Upper lobe of left lung (tissue), 6 donors: Measurements from ENCODE around the gene JPT1. TPM values are rescaled to one million over a fixed set of nuclear protein-coding genes. Genes with fewer than 3 reads are reported as not detected.

Experiments
- ATAC-seq, 2 donors: fragments of 200-7000 bp; cut with Tn5 transposase; one replicate each; pipeline ENCODE4 v1.9.1; 2022; ENCODE audit warnings: mild to moderate bottlenecking in 2 of 2, moderate library complexity in 2 of 2; ENCODE audit not compliant: low FRiP score in 2 of 2
- DNase-seq, 2 donors: peaks; one replicate each; pipeline ENCODE4 v3.0.0-alpha.2; 2019 to 2020
- H3K27ac ChIP-seq, 4 donors: fragments of 200-600 bp; sonication (generic); one replicate each; pipeline ENCODE4 v1.5.1; 2016 to 2019
- H3K27me3 ChIP-seq, 4 donors: fragments of 200-600 bp; sonication (generic); one replicate each; pipeline ENCODE4 v1.5.1; 2017 to 2019
- H3K36me3 ChIP-seq, 4 donors: fragments of 200-600 bp; sonication (generic); one replicate each; pipeline ENCODE4 v1.5.1; 2016 to 2019
- H3K4me1 ChIP-seq, 4 donors: fragments of 200-600 bp; sonication (generic); one replicate each; pipeline ENCODE4 v1.5.1; 2018 to 2019
- H3K4me3 ChIP-seq, 4 donors: fragments of 200-600 bp; sonication (generic); one replicate each; pipeline ENCODE4 v1.5.1; 2017 to 2019; ENCODE audit warnings: mild to moderate bottlenecking in 2 of 4, moderate library complexity in 1 of 4
- H3K9me3 ChIP-seq, 4 donors: fragments of 200-600 bp; sonication (generic); one replicate each; pipeline ENCODE4 v1.5.1; 2018 to 2019
- EP300 ChIP-seq, 4 donors: sonication (generic); formaldehyde crosslinking; IDR thresholded peaks; one replicate each; pipeline ENCODE4 v1.5.1; 2017; ENCODE audit warnings: antibody characterized with exemption in 4 of 4, control low read depth in 2 of 4
- POLR2A ChIP-seq, 4 donors: fragments of 450-650 bp; IDR thresholded peaks; one replicate each; pipeline ENCODE4 v1.5.1; 2016 to 2017; ENCODE audit warnings: antibody characterized with exemption in 4 of 4, mild to moderate bottlenecking in 2 of 4
- POLR2AphosphoS5 ChIP-seq, 2 donors: sonication (generic); formaldehyde crosslinking; IDR thresholded peaks; one replicate each; pipeline ENCODE4 v1.5.1; 2017; ENCODE audit warnings: antibody characterized with exemption in 2 of 2
- WGBS, 2 donors: methylation state at CpG; one replicate each; pipeline ENCODE4 v1.1.5; 2017 to 2018; 5-methylcytosine and 5-hydroxymethylcytosine counted together
- total RNA-seq, 6 donors: library from RNA; depleted of rRNA in 4 of 6; stranded (reverse); fragments of >200 nt in 4 of 6; gene quantifications; one replicate each; pipeline versions ENCODE4 v1.1.0 to v1.2.1, GENCODE V29; 2016 to 2021
- TF ChIP-seq, protein P1 (sequence below), 6 experiments: fragments of 450-650 bp in 4 of 6; fragments of 200-600 bp in 2 of 6; sonication (generic) in 2 of 6; IDR thresholded peaks; one replicate each; pipeline ENCODE4 v1.5.1; 2016 to 2019; ENCODE audit warnings: antibody characterized with exemption in 6 of 6
- donor health status: DM: no; HTN: no; CAD: no; lungs with moderate emphysema.
- donor health status: DM: no; HTN: yes; CAD: no; lungs with severe emphysema.

Gene JPT1, protein sequence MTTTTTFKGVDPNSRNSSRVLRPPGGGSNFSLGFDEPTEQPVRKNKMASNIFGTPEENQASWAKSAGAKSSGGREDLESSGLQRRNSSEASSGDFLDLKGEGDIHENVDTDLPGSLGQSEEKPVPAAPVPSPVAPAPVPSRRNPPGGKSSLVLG
- total RNA-seq: 100 to 1,000 TPM in 1 of 6 donors, 10 to 100 TPM in 5; 44.0 to 118 (median 70.1) TPM

DNA sequence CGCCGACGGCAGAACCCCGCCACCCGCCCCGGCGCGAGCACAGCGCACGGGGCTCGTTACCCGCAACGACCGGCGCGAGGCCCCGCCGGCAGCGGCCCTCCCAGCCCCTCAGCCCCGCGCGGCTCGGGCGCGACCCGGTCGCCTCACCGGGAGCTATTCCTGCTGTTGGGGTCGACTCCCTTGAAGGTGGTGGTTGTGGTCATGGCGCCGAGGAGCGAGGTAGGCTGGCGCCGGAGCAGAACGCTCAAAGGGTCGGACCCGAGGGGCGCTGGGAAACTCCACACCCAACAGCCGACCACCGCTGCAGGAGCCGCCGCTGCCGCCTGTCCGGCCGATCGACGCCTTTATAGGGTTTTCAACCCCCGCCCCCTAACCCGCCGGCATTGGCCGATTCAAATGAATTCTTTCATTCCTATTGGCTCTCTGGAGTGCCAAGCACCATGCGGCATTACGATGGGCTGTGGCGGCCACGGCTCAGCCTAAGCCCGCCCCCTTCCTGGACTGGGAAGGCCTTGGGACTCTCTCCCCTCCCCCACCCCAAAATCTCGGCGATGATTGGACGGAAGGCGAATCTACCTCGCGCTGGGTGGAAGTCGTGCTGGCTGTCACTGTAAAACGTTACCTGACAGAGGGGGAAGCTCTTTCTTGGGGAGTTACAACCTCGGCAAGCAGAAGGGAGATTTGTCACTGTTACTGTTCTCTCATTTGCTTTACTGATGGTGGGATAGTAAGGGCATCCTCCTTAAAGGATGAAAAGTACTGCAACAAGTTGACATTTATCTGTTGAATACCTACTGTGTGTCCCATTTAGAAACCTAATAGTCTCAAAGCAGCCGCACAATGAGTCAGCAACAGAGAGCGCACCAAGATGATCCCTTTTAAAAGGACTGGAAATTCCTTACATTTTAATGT is at the start of gene JPT1:
TSS of gene JPT1 (minus strand) at position 318 of the 912 bp plus-strand sequence. CDS start at position 203, 115 bp downstream.
- WGBS, 2 donors: 3 to 16% methylated on average over 10 to 30 of the region's 67 CpGs
- H3K9me3 ChIP-seq: no peaks in the 10 kb centered on the region
- peak in 3 of 4 donors; percentile 98 to 100 (median 99) for TF ChIP-seq POLR2A (IDR thresholded peaks at IDR 0.05)
- TF ChIP-seq EP300 (IDR thresholded peaks at IDR 0.05): no peak
- TF ChIP-seq, protein P1, sequence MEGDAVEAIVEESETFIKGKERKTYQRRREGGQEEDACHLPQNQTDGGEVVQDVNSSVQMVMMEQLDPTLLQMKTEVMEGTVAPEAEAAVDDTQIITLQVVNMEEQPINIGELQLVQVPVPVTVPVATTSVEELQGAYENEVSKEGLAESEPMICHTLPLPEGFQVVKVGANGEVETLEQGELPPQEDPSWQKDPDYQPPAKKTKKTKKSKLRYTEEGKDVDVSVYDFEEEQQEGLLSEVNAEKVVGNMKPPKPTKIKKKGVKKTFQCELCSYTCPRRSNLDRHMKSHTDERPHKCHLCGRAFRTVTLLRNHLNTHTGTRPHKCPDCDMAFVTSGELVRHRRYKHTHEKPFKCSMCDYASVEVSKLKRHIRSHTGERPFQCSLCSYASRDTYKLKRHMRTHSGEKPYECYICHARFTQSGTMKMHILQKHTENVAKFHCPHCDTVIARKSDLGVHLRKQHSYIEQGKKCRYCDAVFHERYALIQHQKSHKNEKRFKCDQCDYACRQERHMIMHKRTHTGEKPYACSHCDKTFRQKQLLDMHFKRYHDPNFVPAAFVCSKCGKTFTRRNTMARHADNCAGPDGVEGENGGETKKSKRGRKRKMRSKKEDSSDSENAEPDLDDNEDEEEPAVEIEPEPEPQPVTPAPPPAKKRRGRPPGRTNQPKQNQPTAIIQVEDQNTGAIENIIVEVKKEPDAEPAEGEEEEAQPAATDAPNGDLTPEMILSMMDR (IDR thresholded peaks at IDR 0.05): peak in 1 of 6 experiments; percentile 4
- peak; percentile 92 to 99 for TF ChIP-seq POLR2AphosphoS5 (IDR thresholded peaks at IDR 0.05)
- no peaks in the 10 kb centered on the region for H3K36me3 ChIP-seq
- peak; percentile 99 to 100 for ATAC-seq
- H3K4me3 ChIP-seq: peak within 1 kb of the TSS; percentile 47 to 99 (median 82)
- peak; percentile 94 to 99 for DNase-seq
- H3K27me3 ChIP-seq: no peaks in the 10 kb centered on the region
- H3K27ac ChIP-seq: peak within 1 kb of the TSS; percentile 69 to 95 (median 78)
- H3K4me1 ChIP-seq: peaks cover 12 to 27% (median 18%) of the 10 kb centered on the region in 4 donors

DNA sequence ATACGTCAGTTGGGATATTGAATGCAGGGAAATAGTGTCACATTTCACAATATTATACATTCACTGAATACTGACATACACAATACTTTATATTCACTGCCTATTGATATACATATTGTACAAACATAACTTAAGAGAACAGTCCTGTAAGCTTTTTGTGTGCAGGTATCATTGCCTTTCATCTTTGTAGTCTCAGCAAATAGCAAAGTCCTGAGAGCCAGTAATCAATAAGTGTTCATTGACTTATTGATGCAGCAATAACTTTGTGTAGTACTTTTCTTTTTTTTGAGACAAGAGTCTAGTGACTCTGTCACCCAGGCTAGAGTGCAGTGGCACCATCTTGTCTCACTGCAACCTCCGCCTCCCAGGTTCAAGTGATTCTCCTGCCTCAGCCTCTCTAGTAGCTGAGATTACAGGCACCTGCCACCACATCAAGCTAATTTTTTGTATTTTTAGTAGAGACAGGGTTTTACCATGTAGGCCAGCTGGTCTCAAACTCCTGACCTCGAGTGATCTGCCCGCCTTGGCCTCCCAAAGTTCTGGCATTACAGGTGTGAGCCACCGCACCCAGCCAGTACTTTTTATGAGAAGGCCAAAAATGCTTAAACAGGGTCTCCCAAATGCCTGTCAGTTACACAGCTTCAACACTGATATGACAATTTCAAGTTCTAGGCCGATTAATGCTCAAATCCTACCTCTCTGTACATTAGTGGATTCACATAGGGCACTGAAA is 45.7 kb upstream of the JPT1 start:
- Histone ChIP-seq H3K4me1 (peaks cover 5 to 9% (median 6%) of the 10 kb centered on the region in 4 donors), H3K27me3 (no peaks in the 10 kb centered on the region), H3K9me3 (no peaks in the 10 kb centered on the region), H3K27ac (no peak overlapping the region), H3K36me3 (no peaks in the 10 kb centered on the region), H3K4me3 (no peak overlapping the region)
- no peak for DNase-seq
- TF ChIP-seq POLR2A (IDR thresholded peaks at IDR 0.05) (no peak), POLR2AphosphoS5 (IDR thresholded peaks at IDR 0.05) (no peak), EP300 (IDR thresholded peaks at IDR 0.05) (no peak)
- TF ChIP-seq, protein P1 (IDR thresholded peaks at IDR 0.05): no peak
- no peak for ATAC-seq
- 88 to 94% methylated on average over 6 of the region's 6 CpGs for WGBS, 2 donors

DNA sequence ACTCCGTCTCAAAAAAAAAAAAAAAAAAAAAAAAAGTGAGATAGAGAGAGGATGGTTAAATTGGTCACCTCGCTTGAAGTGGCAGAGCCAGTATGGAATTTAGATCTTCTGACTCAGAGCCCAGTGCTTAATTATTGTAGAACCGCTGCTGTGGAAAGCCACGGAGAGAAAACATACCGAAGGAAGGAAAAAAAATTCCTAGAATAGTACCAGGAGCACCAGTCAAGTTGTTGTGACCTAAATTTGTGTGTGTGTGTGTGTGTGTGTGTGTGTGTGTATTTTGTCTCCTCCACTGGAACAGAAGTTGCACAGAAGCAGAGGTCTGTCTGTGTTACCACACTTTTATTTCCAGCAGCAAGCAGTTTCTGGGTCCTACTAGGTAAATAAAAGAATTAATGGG is 40.6 kb upstream of the JPT1 start:
- H3K9me3 ChIP-seq: no peaks in the 10 kb centered on the region
- no peaks in the 10 kb centered on the region for H3K27me3 ChIP-seq
- no peak for DNase-seq
- no peak overlapping the region for H3K27ac ChIP-seq
- no peak for TF ChIP-seq POLR2AphosphoS5 (IDR thresholded peaks at IDR 0.05)
- TF ChIP-seq EP300 (IDR thresholded peaks at IDR 0.05): no peak
- no peak for ATAC-seq
- 71 to 80% methylated on average over 4 to 5 of the region's 5 CpGs for WGBS, 2 donors
- no peaks in the 10 kb centered on the region for H3K36me3 ChIP-seq
- H3K4me1 ChIP-seq: peaks cover 0 to under 1% (median 0%) of the 10 kb centered on the region in 4 donors
- no peak overlapping the region for H3K4me3 ChIP-seq

DNA sequence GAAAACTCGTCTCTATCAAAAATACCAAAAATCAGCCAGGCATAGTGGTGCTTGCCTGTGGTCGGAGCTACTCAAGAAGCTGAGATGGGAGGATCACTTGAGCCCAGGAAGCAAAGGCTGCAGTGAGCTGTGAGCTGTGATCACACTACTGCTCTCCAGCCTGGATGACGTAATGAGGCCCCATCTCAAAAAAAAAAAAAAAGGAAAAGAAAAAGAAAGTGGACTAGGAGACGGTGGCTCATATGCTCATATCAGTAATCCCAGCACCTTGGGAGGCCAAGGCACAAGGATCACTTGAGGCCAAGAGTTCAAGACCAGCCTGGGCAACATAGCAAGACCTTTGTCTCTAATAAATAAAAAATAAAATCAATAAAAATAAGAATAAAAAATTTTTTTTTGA is 37.3 kb upstream of the JPT1 start:
- Histone ChIP-seq H3K4me3 (no peak overlapping the region), H3K27me3 (no peaks in the 10 kb centered on the region), H3K27ac (no peak overlapping the region), H3K4me1 (peaks cover 0 to 12% (median 0%) of the 10 kb centered on the region in 4 donors), H3K9me3 (no peaks in the 10 kb centered on the region), H3K36me3 (no peaks in the 10 kb centered on the region)
- 62 to 64% methylated on average over 4 of the region's 4 CpGs for WGBS, 2 donors
- peak in 1 of 2 donors; percentile 12 for ATAC-seq
- no peak for TF ChIP-seq POLR2AphosphoS5 (IDR thresholded peaks at IDR 0.05)
- TF ChIP-seq EP300 (IDR thresholded peaks at IDR 0.05): no peak
- TF ChIP-seq POLR2A (IDR thresholded peaks at IDR 0.05): no peak
- TF ChIP-seq, protein P1 (IDR thresholded peaks at IDR 0.05): no peak
- DNase-seq: peak in 1 of 2 donors; percentile 22

DNA sequence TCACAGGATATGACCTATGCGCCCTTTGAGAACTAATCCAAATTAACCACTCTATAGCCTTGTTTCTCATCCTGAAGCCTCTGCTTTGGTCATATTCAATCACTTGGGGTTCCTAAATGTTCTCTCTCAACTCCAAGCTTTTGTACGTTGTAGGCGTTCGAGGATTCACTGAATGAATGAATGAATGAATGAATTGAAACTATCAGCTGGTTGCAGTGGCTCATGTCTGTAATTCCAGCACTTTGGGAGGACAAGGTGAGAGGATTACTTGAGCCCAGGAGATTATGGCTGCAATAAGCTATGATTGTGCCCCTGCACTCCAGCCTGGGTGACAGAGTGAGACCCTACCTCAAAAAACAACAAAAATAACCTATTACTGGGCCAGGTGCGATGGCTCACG is 34.3 kb upstream of the JPT1 start:
- ATAC-seq (no peak), DNase-seq (no peak)
- H3K4me3 ChIP-seq: no peak overlapping the region
- TF ChIP-seq, protein P1 (IDR thresholded peaks at IDR 0.05): no peak
- no peak for TF ChIP-seq EP300 (IDR thresholded peaks at IDR 0.05)
- TF ChIP-seq POLR2A (IDR thresholded peaks at IDR 0.05): no peak
- TF ChIP-seq POLR2AphosphoS5 (IDR thresholded peaks at IDR 0.05): no peak
- H3K4me1 ChIP-seq: peaks cover 1 to 15% (median 3%) of the 10 kb centered on the region in 4 donors
- peak overlapping the region in 1 of 4 donors; percentile 22 for H3K27ac ChIP-seq
- H3K9me3 ChIP-seq: no peaks in the 10 kb centered on the region
- no peaks in the 10 kb centered on the region for H3K36me3 ChIP-seq
- WGBS, 2 donors: 87 to 97% methylated on average over 6 of the region's 6 CpGs
- H3K27me3 ChIP-seq: no peaks in the 10 kb centered on the region
